GM12878 (cell line): Measurements from ENCODE around the gene CHDH. TPM values are rescaled to one million over a fixed set of nuclear protein-coding genes. Genes with fewer than 3 reads are reported as not detected.

Experiments
- ATAC-seq: fragments of 200-7000 bp; cut with Tn5 transposase; 3 replicates; pipeline ENCODE4 v1.9.1; 2020; ENCODE audit warnings: mild to moderate bottlenecking, moderate library complexity
- BruUV-seq: library from RNA; stranded (reverse); fragments of 400-500 nt; replicated peaks from 2 replicates; lab custom pipeline; 2021; lab: Mats Ljungman, UMichigan
- CTCF ChIA-PET: fragments of 300-600 bp; sonication (Branson Sonifier 250); formaldehyde crosslinking; extraction: SDS; loops from one replicate; lab custom pipeline; 2021; ENCODE audit warnings: inconsistent platforms; lab: Yijun Ruan, JAX
- POLR2A ChIA-PET: fragments of 350-600 bp; formaldehyde crosslinking; extraction: SDS; loops from one replicate; lab custom pipeline; 2021; ENCODE audit warnings: inconsistent platforms; lab: Charles Lee
- RAD21 ChIA-PET: fragments of 300-600 bp; sonication (Branson Sonifier 250); formaldehyde crosslinking; loops from one replicate; lab custom pipeline; 2023; ENCODE audit warnings: antibody characterized with exemption; ENCODE audit not compliant: unreplicated experiment; lab: Charles Lee
- SMC1A ChIA-PET: fragments of 300-600 bp; sonication (Branson Sonifier 250); formaldehyde crosslinking; loops from one replicate; lab custom pipeline; 2023; ENCODE audit not compliant: unreplicated experiment, uncharacterized antibody; lab: Charles Lee
- DNase-seq: peaks from one replicate; pipeline ENCODE4 v3.0.0-alpha.2; 2011; ENCODE audit warnings: low read depth, low spot score
- FAIRE-seq: peaks from 3 replicates; lab custom pipeline; 2011; peaks lifted over from hg19 to GRCh38; lab: Jason Lieb, UNC
- H2AFZ ChIP-seq: 2 replicates; pipeline ENCODE4 v1.6.0; 2011; ENCODE audit warnings: low read depth, low read length, control low read depth; ENCODE audit not compliant: control insufficient read depth
- H3K27ac ChIP-seq: 2 replicates; pipeline ENCODE4 v1.5.1; 2011; ENCODE audit warnings: control low read depth; ENCODE audit not compliant: control insufficient read depth, insufficient read depth
- H3K27me3 ChIP-seq, 2 experiments: replicated peaks in 1 of 2; 2 replicates each; pipeline versions ENCODE4 v1.6.0 to v1.6.1; 2011; ENCODE audit warnings: low read length in 1 of 2; ENCODE audit not compliant: control insufficient read depth in 2 of 2, insufficient read depth in 2 of 2
- H3K36me3 ChIP-seq, 2 experiments: 2 replicates each; pipeline ENCODE4 v1.5.1; 2011; ENCODE audit warnings: low read length in 1 of 2; ENCODE audit not compliant: control insufficient read depth in 2 of 2, insufficient read depth in 2 of 2
- H3K4me1 ChIP-seq: 2 replicates; pipeline ENCODE4 v1.6.1; 2011; ENCODE audit warnings: mild to moderate bottlenecking, low read length, moderate library complexity, mixed read lengths; ENCODE audit not compliant: control insufficient read depth, insufficient read depth
- H3K4me2 ChIP-seq: 2 replicates; pipeline ENCODE4 v1.6.0; 2011; ENCODE audit warnings: control low read depth; ENCODE audit not compliant: control insufficient read depth, insufficient read depth
- H3K4me3 ChIP-seq: fragments of 200-600 bp; sonication (generic); 2 replicates; pipeline ENCODE4 v1.5.1; 2016
- H3K79me2 ChIP-seq: 2 replicates; pipeline ENCODE4 v1.6.0; 2011; ENCODE audit warnings: low read length; ENCODE audit not compliant: control insufficient read depth, insufficient read depth
- H3K9ac ChIP-seq: 2 replicates; pipeline ENCODE4 v1.8.0; 2011; ENCODE audit warnings: low read length, control low read depth, mixed read lengths; ENCODE audit not compliant: control insufficient read depth, insufficient read depth
- H3K9me3 ChIP-seq: replicated peaks from 3 replicates; pipeline ENCODE4 v1.5.1; 2011; ENCODE audit warnings: mild to moderate bottlenecking, low read length; ENCODE audit not compliant: control insufficient read depth, insufficient read depth
- H4K20me1 ChIP-seq: 2 replicates; pipeline ENCODE4 v1.6.0; 2011; ENCODE audit not compliant: control insufficient read depth, insufficient read depth
- CEBPZ ChIP-seq: fragments of 150-350 bp; IDR thresholded peaks from 2 replicates; pipeline ENCODE4 v1.6.1; 2016; ENCODE audit warnings: low read depth, low read length
- CHD2 ChIP-seq: IDR thresholded peaks from 2 replicates; pipeline ENCODE4 v1.6.1; 2011; ENCODE audit warnings: low read depth, low read length, improper control_type of control experiment, borderline replicate concordance
- EED ChIP-seq: sonication (generic); IDR thresholded peaks from 2 replicates; pipeline ENCODE4 v1.6.1; 2016; ENCODE audit warnings: antibody characterized with exemption, low read depth
- POLR2AphosphoS5 ChIP-seq: IDR thresholded peaks from 2 replicates; pipeline ENCODE4 v1.6.1; 2011; ENCODE audit warnings: mild to moderate bottlenecking, low read length, inconsistent platforms
- TAF1 ChIP-seq: IDR thresholded peaks from 2 replicates; pipeline ENCODE4 v1.6.1; 2011; ENCODE audit warnings: mild to moderate bottlenecking, low read depth, low read length, borderline replicate concordance
- ZNF622 ChIP-seq: fragments of 450-650 bp; IDR thresholded peaks from 2 replicates; pipeline ENCODE4 v1.6.1; 2017; ENCODE audit warnings: mild to moderate bottlenecking, inconsistent platforms
- WGBS: methylation state at CpG from one replicate; pipeline ENCODE4 v1.1.6; 2016; ENCODE audit warnings: low lambda C conversion rate; ENCODE audit not compliant: insufficient replicate concordance, insufficient coverage; ENCODE audit errors: missing lambda C conversion rate; 5-methylcytosine and 5-hydroxymethylcytosine counted together
- in situ Hi-C: fragments of 300-500 bp; cut with MboI; formaldehyde crosslinking; loops from 9 replicates; pipeline ENCODE4 v1.14.3; 2018; ENCODE audit warnings: mixed read lengths
- intact Hi-C: fragments of 100-400 bp; cut with micrococcal nuclease; formaldehyde crosslinking; loops from one replicate; pipeline ENCODE4 v1.14.2; 2022; ENCODE audit not compliant: unreplicated experiment
- polyA plus RNA-seq, 11 experiments: library from polyadenylated mRNA; depleted of rRNA in 4 of 11; unstranded in 6 of 11; stranded (reverse) in 5 of 11; fragments of >200 nt; fragmentation: Nextera tagmentation in 4 of 11; fragmentation: Illumina TruSeq in 1 of 11; extraction: Ambion mirVana in 4 of 11; extraction: Trizol in 1 of 11; gene quantifications; 1 replicate in 1 of 11; 2 replicates in 10 of 11; pipeline versions ENCODE4 v1.2.1 to v1.2.3, GENCODE V29; 2011 to 2016; ENCODE audit warnings: inconsistent platforms in 2 of 11, missing spikeins in 2 of 11, low read depth in 1 of 11
- total RNA-seq, 4 experiments: library from RNA; depleted of rRNA in 3 of 4; stranded (reverse); fragments of >200 nt in 3 of 4; fragmentation: Illumina TruSeq in 1 of 4; extraction: Trizol in 1 of 4; gene quantifications; 2 replicates each; pipeline versions ENCODE4 v1.2.1 to v1.2.3, GENCODE V29; 2013 to 2021

CHDH gene
- total and polyA plus RNA-seq, 10 of the 15 experiments (the other 5 are each of a cell fraction or from before 2014, with no cell fraction given) = 0.95 to 8.3 (median 2.9) TPM

GRCh38 chr3:53823026-53823955 lies 22.9 kb downstream of the CHDH start:
- ChIA-PET SMC1A (no interaction called here), POLR2A (no interaction called here)

More at GRCh38 chr3:53823026-53823955, 22.9 kb downstream of the CHDH start:
- no peaks in the 10 kb centered on the region for H3K79me2 ChIP-seq
- H4K20me1 ChIP-seq = no peaks in the 10 kb centered on the region
- ATAC-seq (no peak), FAIRE-seq (no peak), DNase-seq (no peak)
- in situ Hi-C loops = no loop called here
- no TSS peak for BruUV-seq
- H3K4me3 ChIP-seq = no peak overlapping the region
- H3K27ac ChIP-seq = no peak overlapping the region
- H3K4me2 ChIP-seq = no peak overlapping the region
- H3K27me3 ChIP-seq = no peaks in the 10 kb centered on the region
- no peaks in the 10 kb centered on the region for H3K4me1 ChIP-seq
- TF ChIP-seq CHD2 (no peak), TAF1 (no peak), EED (no peak), POLR2AphosphoS5 (no peak), ZNF622 (no peak), CEBPZ (no peak)
- WGBS = 82% methylated on average over 55 of the region's 67 CpGs
- no peak overlapping the region for H2AFZ ChIP-seq
- peaks cover 2 to 4% of the 10 kb centered on the region in 2 experiments; a peak in 3 of 4 replicates for H3K36me3 ChIP-seq
- no peaks in the 10 kb centered on the region for H3K9me3 ChIP-seq
- RAD21 ChIA-PET = no interaction called here
- CTCF ChIA-PET = no interaction called here
- intact Hi-C loops = no loop called here
- H3K9ac ChIP-seq = no peak overlapping the region
